ENCODE measurements around the gene ENTPD8.
A peak's percentile ranks its signal among the peaks of the same experiment; 100 is the strongest.

ENTPD8 gene

DNA sequence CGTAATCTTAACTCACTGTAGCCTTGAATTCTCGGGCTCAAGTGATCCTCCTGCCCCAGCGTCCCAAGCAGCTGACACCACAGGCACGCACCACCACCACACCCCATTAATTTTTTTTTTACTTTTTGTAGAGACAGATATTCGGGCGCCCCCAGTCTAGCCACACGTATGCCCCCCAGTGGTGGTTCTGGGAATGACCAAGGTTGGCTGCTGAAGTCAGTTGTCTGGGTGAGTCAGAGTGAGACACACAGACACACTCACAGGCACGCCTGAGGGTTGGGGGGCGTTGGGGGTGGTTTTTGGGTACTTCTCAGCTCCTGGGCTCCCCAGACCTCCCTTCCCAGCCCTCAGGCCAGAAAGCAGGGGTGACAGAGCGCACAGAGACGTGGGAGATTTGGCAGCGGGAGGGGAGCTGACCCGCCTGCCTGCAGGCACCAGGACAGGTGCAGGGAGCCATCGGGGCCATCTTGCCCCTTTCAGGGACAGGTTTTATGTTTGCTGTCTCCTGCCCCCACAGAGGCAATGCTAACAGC lies 4.2 kb upstream of the ENTPD8 start:
- DNase-seq (ENCODE audit: low spot score), result peak; percentile 89
- TF ChIP-seq, protein P1, sequence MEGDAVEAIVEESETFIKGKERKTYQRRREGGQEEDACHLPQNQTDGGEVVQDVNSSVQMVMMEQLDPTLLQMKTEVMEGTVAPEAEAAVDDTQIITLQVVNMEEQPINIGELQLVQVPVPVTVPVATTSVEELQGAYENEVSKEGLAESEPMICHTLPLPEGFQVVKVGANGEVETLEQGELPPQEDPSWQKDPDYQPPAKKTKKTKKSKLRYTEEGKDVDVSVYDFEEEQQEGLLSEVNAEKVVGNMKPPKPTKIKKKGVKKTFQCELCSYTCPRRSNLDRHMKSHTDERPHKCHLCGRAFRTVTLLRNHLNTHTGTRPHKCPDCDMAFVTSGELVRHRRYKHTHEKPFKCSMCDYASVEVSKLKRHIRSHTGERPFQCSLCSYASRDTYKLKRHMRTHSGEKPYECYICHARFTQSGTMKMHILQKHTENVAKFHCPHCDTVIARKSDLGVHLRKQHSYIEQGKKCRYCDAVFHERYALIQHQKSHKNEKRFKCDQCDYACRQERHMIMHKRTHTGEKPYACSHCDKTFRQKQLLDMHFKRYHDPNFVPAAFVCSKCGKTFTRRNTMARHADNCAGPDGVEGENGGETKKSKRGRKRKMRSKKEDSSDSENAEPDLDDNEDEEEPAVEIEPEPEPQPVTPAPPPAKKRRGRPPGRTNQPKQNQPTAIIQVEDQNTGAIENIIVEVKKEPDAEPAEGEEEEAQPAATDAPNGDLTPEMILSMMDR (IDR thresholded peaks at IDR 0.05; ENCODE audit: extremely low read depth, missing control alignments), result peak; percentile 91

DNA sequence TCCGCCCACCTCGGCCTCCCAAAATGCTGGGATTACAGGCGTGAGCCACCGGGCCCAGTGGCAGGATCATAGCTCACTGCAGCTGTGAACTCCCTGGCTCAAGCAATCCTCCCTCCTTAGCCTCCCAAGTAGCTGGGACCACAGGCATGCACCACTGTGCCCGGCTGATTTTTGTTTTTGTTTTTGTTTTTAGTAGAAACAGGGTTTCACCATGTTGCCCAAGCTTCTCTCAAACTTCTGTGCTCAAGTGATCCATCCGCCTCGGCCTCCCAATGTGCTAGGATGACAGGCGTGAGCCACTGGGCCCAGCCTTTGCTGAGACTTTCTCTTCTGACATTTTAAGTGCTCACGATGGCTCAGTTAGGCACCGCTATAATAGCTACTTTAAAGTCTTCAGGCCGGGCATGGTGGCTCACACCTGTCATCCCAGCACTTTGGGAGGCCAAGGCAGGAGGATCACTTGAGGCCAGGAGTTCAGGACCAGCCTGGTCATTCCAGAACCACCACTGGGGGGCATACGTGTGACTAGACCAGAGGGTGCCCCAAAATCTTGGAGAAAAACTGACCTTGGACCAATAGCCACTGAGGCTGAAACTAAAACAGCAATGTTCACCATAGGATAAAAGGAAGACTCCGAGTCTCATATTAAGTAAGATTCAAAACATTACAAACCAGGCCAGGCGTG lies 3.1 kb upstream of the ENTPD8 start:
- no peak for DNase-seq (ENCODE audit: low spot score)
- TF ChIP-seq, protein P1 (IDR thresholded peaks at IDR 0.05; ENCODE audit: extremely low read depth, missing control alignments), result no peak

DNA sequence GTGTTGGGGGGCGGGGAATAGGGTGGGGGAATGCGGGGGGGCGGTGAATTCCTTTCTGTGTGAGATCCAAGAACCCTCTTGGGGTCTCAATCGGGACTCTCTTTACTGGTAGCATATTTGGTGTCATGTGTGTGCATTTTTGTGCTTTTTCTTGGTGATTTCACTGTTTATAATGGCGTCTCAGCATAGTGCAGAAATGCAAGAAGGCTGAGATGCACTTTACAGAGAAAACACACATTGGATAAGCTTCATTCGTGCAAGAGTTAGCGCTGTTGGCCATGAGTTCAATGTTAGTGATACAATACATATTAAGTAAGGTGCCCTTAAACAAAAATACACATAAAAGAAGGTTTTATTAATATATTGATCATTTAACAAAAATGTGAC lies 771 bp upstream of the ENTPD8 start:
- DNase-seq (ENCODE audit: low spot score), result no peak

DNA sequence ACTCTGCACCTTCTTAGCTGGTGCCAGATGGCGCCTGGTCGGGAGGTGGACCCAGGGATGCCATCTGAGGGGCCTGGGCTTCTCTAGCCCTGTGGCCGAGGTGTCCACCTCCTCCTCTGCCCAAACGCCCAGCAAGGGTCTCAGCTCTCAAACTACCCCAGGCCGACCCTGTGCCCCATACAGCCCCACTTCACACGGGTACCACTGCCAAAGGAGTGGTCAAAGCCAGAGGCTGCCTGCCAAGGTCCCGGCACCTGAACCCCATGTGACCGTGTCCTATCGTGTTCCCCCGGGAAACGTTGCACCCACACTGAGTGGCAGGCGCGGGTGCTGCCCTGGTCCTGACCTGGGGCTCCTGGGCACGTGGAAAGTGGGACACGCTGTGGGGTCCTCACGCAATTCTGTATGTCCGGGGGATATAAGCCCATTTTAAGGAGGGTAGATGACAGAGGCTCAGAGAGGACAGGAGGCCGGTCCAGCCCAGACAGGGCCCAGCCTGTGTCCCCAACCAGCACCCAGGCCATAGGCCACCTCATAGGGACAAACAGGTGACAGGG lies 1.9 kb downstream of the ENTPD8 start:
- DNase-seq (ENCODE audit: low spot score), result no peak
- TF ChIP-seq, protein P1 (IDR thresholded peaks at IDR 0.05; ENCODE audit: extremely low read depth, missing control alignments), result no peak

More for the DNA sequence above, 771 bp upstream of the ENTPD8 start:
- TF ChIP-seq, protein P1 (IDR thresholded peaks at IDR 0.05; ENCODE audit: extremely low read depth, missing control alignments), result no peak

DNA sequence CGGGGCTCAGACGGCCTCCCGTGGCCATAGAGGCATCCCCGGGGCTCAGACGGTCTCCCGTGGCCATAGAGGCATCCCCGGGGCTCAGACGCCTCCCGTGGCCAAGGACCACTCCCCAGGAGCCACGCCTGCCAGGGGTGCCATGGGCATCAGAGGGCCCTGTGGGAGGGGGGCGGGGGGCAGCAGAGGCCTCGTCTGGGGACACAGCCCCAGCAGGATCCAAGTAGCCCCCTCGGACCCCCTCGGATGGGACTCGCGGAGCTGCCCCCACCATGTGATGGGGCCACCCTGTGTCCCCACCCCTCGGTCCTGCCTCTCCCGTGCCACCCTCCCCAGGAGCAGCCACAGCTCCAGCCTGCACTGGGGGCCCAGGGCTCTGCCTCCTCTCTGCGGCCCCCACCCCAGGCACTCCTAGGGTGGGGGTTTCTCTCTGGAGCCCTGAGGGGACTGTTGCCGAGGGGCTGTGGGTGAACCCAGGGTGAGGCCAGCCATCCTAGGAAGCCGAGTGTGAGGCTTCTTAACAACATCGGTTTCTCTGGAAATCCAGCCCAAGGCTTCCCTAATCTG lies 2.5 kb downstream of the ENTPD8 start:
- no peak for DNase-seq (ENCODE audit: low spot score)
- TF ChIP-seq, protein P1 (IDR thresholded peaks at IDR 0.05; ENCODE audit: extremely low read depth, missing control alignments), result no peak

DNA sequence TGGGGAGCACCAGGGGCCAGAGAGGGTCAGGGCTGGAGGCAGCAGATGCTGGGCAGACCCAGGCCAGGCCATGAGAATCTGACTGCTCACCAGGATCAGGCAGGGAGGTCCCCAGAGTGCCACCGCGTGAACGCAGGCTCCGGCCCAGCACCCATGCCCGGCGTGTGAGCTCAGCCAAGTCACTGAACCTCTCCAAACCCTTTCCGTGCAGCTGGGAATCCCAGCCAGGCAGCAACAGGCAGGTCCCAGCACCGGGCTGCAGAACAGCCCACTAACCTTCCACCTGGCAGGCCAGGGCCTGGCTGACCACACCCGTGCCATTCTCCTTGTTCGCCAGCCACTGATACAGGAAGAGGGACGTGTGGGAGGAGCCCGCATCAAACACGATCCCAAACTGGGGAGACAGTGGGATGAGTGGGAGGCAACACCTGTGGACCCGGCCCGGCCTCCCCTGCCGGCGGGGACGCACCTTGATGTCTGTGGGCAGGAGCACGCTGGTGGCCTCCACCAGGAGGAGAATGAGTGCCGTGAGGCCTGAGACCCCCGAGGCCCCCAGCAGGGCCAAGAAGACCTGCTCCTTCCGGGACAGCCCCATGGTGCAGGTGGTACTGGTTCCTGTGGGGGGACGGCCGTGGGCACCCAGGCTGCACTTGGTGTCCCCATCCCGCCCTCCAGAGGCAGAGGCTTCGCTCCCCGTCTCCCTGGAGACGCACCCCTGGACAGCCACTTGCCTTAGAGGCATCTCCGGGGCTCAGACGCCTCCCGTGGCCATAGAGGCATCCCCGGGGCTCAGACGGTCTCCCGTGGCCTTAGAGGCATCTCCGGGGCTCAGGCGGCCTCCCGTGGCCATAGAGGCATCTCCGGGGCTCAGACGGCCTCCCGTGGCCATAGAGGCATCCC lies 3.2 kb downstream of the ENTPD8 start:
- DNase-seq (ENCODE audit: low spot score), result no peak
- TF ChIP-seq, protein P1 (IDR thresholded peaks at IDR 0.05; ENCODE audit: extremely low read depth, missing control alignments), result no peak

Data from GM20000 (cell line).